HG03064 (cell line): ENCODE data around the gene ATL3.
"Not testable (repeated sequence)": the region's sequence is repeated elsewhere in the genome, so short reads cannot be mapped to it uniquely, and the experiment has no call there.

Experiments
- ATAC-seq: cut with Tn5 transposase; IDR thresholded peaks from one replicate; pipeline ENCODE4 v1.9.1; 2021; ENCODE audit warnings: low read depth; ENCODE audit not compliant: unreplicated experiment

The ATL3 gene

DNA sequence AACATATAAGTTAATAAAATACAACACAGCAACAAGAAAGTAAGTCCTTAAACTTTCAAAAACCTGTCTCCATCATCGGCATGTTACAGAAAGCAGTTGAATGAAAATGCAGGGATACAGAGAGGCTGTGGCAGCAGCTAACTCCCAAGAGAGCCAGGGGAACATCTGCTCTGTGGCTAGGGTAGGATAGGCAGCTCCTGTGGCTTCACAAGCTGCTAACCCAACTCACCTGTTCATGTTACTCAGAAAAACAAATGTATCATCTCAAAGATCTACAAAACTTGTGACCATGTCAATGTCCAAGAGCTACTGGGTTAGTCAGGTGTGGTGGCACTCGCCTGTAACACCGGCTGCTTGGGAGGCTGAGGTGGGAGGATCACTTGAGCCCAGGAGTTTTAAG is 41.8 kb downstream of the ATL3 start:
- ATAC-seq: no peak

DNA sequence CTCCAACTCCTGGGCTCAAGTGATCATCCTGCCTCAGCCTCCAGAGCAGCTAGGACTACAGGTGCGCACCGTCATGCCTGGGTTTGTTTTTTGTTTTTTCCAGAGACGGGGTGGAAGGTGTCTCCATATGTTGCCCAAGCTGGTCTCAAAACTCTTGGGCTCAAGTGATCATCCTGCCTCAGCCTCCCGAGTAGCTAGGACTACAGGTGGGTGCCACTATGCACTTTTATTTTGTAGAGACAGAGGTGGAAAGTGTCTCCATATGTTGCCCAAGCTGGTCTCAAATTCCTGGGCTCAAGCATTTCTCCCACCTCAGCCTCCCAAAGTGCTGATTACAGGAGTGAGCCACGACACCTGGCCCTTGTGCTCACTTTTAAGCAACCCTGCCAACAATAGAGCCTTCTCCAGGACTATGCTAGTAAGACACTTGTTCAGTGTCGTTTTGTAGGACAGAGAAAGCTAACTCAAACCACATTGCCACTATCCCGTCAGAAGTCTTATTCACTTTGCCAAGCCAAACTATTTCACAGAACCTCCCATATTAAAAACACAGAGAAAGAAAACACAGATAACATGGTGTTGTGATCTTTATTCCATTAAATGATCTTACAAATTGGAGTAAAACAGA is 47.5 kb downstream of the ATL3 start:
- ATAC-seq: no peak

DNA sequence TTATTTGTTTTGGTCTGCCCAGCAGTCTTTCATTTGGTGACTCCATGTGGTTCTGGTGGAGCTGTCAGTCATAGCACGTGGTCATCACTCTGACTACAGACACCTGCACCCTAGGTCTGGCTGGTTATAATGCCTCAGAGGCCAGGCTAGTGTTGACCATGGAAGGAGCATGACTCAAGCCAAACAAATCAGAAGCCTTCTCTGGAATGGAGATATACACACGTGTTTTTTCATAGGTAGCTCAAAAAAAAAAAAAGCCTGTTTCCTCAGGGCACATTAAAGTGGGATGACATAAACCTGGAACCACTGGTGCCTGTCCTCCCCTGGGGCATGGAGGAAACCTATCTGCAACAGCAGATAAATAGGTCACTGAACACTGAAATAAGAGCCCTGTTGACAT is 48.9 kb downstream of the ATL3 start:
- ATAC-seq: no peak

DNA sequence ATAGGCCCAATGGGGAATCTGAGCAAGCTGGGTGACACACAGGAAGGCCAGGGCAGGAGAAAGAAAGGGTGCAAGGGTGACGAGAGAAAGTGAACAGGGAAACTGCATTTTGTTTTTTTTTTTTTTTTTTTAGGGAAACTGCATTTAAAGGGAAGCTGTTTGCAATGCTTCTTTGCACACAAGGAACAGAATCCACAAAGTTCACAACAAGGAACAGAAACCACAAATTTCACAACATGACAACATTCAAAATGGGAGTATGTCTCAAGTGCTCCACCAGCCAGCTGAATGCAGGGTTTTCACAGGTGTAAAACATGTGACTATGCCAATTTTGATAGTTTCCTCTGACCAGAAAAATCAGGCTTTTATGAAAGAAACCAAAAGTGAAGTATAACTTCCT is 50.1 kb downstream of the ATL3 start:
- ATAC-seq: no peak

DNA sequence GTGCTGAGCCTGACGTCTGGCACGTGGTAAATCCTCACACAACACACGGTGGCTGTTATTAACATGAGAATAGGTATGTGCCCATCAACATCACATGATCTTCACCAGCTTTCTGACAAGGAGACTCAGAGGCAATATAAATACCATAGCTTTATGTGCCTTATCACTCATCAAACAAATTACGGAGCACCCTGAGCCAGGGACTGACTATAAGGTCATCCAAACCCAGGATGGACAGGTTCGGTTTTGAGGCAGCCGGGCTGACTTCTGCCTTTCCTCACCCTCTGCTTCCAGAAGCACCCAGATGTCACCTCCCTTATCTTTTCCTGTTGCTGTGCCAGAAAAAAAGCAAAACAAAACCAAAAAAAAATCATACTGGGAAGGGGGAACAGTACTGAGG is 51.2 kb downstream of the ATL3 start:
- ATAC-seq: no peak

DNA sequence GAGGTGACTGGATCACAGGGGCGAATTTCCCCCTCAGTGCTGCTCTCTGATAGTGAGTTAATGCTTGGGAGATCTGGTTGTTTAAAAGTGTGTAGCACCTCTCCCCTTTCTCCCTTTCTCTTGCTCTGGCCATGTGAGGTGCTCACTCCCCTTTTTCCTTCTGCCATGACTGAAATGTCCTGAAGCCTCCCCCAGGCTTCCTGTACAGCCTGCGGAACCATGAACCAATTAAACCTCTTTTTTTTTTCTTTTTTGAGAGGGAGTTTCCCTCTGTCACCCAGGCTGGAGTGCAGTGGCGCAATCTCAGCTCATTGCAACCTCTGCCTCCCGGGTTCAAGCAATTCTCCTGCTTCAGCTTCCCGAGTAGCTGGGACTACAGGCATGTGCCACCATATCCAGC is 53.5 kb downstream of the ATL3 start:
- ATAC-seq: not testable (repeated sequence)

DNA sequence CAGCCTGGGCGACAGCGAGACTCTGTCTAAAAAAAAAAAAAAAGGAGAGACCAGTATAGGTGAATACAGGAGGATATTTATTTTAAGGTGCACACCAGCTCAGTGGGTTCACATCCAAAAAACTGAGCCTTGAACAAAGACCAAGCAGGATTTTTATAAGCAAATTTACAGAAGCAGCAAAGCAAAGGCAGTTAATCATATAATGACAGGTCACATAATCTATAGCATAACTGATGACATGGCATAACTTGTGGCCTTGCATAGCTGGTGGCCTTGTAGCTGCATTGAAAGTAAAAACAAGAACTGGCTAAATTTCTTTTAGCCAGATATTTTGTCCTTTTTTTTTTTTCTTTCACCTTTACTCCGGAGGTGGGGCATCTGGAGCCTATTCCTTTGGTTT is 54.2 kb downstream of the ATL3 start:
- no peak for ATAC-seq

DNA sequence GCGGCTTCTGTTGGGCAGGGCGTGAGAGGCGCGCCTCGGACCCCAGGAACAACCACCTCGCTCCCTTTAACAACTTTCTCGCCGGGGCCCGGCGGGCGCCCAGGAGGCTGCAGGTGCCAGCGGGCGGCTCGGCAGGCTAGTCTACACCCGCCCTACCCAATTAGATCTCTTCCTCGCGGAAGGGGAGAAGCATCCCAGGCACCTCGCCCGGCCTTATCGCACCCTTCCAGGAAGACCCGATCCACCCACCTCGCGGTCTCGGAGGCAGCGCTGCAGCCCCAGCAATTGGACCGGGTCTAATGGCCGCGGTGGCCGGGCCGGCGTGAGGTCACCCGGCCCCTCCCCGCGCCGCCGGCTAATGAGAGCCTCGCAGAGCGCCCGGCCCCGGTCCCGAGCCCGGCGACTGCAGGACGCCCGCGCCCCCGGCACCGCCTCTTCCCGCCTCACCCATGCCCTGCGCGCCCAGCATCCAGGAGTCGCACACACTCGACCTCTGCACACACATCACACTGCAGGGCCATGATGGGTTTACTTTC is 57.0 kb downstream of the ATL3 start, which contains the start of gene PLAAT3:
PLAAT3 (minus strand) TSS at position 298 of the 536 bp plus-strand sequence. CDS start 419 bp downstream, outside the sequence.
- no peak for ATAC-seq

DNA sequence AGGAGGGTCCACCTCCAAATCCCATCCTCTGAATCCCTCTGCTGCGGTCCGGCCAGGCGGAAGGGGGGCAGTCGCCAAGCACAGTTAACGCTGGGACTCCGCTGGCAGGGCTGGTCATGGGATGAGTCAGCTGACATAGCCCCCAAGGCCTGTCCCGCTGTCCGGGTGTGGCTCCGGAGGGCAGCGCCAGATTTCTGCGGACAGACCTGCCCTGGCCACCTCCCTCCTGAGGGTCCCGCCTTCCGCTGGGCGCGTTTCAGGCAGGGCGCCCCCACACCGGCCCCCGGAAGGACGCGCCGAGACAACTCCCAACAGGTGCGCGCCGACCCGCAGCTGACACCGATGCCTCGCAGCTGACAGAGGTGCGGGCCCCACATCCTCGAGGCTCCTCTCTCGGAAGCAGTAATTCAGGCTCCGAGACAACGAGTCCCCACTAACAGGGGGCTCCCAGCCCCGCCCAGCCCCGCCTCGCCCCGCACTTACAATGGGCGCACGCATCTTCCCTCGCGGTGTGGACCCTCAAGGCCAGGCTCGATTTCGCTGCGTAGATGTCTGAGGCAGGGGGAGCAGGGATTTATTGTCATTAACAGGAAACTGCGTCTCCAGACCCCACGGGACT is 57.5 kb downstream of the ATL3 start:
- ATAC-seq: no peak

DNA sequence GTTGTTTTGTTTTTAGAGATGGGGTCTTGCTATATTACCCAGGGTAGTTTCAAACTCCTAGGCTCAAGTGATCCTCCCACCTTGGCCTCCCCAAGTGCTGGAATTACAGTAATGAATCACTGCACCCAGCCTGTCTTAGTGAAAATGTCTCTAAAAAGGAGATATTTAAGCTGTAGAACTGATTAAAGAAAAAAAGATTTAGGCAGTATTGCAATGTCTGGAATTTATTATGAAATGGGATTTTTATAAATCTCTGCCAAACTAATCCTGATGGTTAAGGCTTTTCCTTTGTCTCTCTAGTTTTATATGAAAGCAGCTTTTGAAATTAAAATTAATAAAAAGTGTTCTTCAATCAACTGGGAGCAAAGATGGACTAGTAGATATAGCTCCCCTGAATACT is 59.0 kb downstream of the ATL3 start:
- ATAC-seq: no peak

DNA sequence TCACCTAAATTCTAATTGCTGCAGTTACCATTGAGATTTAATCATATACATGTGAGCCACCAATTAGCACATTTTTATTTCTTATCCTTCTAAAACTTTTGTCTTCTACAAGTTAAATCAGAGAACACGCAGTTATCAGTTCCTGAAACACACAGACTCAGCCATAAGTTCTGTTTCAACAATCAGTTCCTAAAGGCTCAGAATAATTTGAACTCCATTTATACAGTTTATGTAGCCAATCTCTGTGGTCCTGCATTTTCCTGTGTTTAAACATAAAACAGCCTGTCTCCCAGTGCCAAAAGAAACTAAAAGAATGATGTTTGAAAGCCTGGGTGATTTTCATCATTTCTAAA is 59.8 kb downstream of the ATL3 start:
- no peak for ATAC-seq

DNA sequence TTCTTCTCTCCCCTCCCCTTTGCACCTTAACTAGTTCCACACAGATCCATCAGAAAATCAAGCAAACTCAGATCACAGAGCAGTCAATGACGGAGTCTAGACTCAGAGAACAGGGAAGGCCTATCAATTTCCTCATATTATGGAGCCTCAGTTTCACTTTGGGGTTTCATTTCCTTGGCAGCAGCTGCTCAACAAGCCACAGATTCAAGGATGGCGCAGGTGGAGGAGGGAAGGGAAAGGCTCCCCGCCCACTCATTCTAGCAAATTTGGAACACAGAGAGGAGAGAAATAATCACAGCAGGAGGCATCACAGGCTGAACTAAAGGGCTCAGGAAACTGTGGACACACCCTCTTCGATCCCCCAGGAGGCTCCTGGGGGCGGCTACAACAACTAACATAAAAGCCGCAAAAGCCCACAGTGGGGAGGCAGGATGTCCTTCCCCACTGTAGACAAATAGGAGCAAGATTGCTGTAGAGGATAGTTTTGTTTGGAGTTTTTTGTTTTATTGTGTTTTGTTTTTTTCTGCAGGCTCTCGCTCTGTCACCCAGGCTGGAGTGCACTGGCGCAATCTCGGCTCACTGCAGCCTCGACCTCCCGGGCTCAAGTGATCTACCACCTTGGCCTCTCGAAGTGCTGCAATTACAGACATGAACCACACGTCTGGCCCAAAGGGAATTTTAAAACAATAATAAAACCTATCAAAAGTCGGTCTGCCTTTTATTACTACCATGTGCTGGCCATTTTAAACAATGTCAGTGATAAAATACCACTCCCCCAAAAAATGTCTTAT is 60.4 kb downstream of the ATL3 start:
- ATAC-seq: no peak

DNA sequence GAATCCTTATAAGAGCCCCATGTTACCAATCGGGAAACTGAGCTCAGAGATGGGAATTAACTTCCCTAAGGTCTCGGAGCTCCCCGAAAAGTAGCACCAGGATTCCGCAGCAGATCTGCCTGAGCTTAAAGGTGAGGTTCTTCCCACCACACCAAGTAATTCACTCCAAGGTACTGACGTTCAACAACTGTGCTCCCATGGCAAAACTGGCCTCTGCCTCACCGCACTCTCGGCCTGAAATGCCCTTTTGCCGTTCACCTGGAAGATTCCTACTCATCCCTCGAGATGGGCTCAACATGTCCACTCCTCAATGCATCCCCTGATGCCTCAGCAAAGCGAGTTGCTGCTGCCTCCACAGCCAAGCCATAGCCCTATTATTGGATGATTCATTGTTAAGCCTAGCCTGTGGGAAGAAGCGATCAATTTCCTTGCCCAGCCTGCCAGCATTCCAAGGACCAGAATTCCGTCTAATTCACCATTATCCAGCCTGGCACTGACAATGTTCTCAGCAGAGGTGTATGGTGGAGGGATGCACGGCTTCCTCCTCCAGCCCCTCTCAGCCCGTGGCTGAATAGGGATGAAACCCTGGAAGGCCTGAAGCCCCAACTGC is 61.1 kb downstream of the ATL3 start:
- ATAC-seq: no peak

DNA sequence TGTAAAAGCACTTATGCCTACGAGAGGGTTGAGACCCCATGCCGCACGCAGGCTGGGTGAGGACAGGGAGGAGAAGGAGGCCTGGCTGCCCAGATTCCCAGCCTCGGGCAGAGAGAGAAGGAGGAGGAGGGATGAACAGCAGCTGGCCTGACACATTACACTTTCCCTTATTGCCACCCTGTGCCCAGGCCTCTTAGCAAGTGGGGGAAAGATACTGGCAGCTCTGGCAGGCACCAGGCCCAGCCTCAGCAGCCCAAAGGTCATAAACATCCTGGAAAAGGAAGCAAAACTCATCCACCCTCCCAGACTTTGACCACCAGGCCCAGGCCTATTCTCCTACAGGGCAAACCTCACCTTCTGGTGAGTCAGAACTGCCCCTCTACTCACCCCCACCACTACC is 61.6 kb downstream of the ATL3 start:
- no peak for ATAC-seq

DNA sequence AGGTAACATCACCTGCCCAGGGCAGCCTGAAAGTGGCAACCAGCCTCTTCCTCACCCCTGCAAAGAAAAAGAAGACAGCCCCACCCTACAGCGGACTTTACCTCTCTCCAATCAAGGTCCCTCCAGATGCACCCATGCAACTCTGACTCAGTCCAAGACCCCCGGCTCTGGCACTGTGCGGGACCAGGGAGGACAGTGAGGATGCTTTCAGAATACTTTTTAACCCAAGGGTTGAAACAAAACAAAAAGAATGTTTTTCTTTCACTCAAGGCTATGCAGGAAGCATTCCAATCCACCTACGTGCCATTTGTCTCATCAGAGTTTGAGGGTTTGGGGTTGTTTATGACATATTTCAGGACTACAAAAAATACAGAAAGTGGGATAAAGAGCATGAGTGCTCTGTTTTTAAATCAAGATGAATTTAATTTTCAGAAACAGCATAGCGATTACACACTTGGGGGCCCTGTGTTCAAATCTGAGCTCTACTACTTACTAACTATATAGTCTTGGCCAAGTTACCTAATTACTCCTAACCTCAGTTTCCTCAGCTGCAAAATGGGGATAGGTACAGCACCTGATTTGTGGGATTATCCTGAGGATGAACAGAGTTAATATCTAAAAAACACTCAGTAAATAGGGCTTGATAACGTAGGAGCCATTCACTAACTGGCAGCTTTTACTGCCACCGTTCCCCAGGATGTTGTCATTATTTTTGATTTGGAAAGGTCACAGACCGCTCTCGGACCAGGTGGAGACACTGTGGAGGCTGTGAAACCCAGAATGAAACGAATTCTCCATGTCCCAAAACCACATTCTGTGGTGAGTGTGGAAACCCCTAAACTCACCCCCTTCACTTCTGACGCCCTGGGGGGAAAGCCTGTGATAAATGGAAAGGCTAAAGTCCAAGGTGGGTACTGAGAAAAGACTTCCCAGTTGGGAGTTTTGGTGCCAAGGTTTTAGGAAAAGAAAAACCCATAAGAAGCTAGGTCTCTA is 62.5 kb downstream of the ATL3 start:
- ATAC-seq: no peak

DNA sequence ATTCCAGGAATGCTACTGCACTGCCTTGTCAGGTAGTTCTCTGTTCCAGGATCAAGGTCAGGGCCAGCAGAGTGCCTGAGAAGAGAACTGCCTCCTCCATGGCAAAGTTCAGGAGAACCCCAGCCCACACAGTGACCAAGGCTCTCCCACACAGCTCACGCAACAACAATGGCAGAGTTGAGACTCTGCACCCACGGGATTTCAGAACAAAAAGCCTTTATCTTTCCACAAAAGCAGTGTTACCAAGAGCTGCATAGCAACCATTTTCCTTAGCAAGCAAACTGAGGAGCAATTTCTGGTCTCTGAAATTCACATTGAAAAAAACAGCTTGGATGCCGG is 68.0 kb downstream of the ATL3 start:
- no peak for ATAC-seq

DNA sequence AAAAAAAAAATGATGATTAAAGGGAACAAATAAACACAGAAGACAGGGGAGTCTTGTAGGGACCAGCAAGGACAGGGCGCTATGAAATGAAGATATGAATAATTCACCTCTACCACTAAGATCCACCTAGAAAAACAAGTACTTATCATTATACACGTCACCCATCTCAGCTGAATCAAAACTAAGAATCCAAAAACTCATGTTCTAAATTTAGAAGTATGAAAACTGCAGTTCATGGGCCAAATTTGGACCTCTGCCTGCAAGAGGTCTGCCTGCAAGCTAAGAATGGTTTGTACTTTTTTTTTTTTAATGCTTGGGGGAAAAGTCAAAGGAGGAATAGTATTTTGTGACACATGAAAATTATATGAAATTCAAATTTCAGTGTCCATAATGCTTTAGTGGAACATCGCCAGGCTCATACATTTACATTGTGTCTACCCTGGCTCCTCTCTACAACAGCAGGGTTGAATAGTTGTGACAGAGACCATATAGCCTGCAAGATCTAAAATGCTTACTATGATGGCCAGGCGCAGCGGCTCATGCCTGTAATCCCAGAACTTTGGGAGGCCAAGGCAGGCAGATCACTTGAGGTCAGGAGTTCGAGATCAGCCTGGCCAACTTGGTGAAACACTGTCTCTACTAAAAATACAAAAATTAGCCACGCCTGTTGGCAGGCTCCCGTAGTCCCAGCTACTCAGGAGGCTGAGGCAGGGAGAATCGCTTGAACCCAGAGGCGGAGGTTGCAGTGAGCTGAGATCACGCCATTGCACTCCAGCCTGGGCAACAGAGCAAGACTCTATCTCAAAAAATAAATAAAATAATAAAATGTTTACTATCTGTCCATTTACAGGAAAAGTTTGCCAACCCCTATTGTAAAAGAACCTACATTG is 68.6 kb downstream of the ATL3 start:
- ATAC-seq: not testable (repeated sequence)

DNA sequence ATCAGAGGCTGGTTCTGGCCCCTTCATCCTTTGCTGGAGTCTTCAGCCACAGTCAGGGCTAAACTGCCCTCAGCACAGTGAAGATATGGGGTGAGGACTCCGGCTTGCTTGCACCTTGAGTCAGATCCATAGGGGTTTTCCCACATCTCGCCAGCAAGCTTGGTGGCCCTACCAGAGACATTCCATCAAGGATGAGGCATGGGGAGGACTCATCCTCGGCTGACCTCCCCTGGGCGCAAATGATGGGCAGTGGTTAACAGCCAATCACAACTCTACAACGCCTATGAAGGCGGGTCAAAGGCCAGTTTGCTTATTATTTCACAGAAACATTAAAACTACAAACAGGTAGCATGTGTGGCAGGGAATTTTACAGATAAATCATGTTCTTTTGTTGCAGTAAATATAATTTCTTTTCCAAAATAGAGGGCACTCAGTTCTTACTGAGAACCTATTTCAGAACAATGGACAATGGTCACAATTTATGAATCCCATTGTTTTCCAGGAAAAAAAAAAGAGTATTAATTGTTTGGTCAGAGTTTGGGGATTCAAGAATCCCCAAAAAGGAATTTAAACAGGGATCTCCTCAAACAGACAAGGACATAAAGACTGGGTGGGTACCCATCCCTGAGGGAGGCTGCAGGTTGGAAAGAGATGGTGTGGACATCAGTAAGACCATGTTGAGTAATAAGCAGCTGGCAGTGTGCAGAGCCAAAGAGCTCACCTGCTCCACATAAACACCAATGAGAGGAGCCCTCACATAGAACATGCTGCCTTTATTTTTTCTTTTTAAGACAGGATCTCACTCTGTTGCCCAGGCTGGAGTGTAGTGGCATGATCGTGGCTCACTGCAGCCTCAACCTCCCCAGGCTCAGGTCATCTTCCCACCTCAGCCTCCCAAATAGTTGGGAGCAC is 71.7 kb downstream of the ATL3 start:
- ATAC-seq: no peak
